Dedifferentiated amniotic fluid mesenchymal stem cell (primary cell): Measurements from ENCODE around the gene RNF126.
"Not testable (repeated sequence)": the region's sequence is repeated elsewhere in the genome, so short reads cannot be mapped to it uniquely, and the experiment has no call there.

ENCODE experiments used
- DNase-seq: peaks from one replicate; pipeline ENCODE4 v3.0.0-alpha.2; 2016; ENCODE audit errors: extremely low spot score

Gene RNF126

GRCh38 chr19:646779-647565 lies 16.0 kb downstream of the RNF126 start:
- no peak for DNase-seq

GRCh38 chr19:645912-646778 lies 16.9 kb downstream of the RNF126 start:
- DNase-seq = no peak

- no peak for DNase-seq
Measured at GRCh38 chr19:644789-645188, 18.2 kb downstream of the RNF126 start.

GRCh38 chr19:644363-644762 lies 18.7 kb downstream of the RNF126 start:
- no peak for DNase-seq

GRCh38 chr19:643736-644135 lies 19.3 kb downstream of the RNF126 start:
- no peak for DNase-seq

GRCh38 chr19:642767-643727 lies 20.0 kb downstream of the RNF126 start:
- no peak for DNase-seq

- no peak for DNase-seq
Measured at GRCh38 chr19:641702-642101, 21.3 kb downstream of the RNF126 start.

- DNase-seq = no peak
Measured at GRCh38 chr19:640606-641189, 22.3 kb downstream of the RNF126 start.

GRCh38 chr19:640161-640558 lies 22.9 kb downstream of the RNF126 start:
- no peak for DNase-seq

- peak; percentile 60 for DNase-seq
Measured at GRCh38 chr19:639253-640160, 23.5 kb downstream of the RNF126 start, which contains the start of gene FGF22. Gene FGF22 (plus strand): TSS chr19:639879. CDS start chr19:639926, 47 bp downstream.

- DNase-seq = no peak
Measured at GRCh38 chr19:638906-639252, 24.1 kb downstream of the RNF126 start.

- DNase-seq = no peak
Measured at GRCh38 chr19:634975-635652, 27.9 kb downstream of the RNF126 start.

GRCh38 chr19:633786-634639 lies 29.0 kb downstream of the RNF126 start:
- DNase-seq = no peak

- peak; percentile 98 for DNase-seq
Measured at GRCh38 chr19:633068-633785, 29.8 kb downstream of the RNF126 start, which contains the start of gene POLRMT. Gene POLRMT (minus strand): TSS chr19:633537. CDS start chr19:633512, 25 bp downstream.

GRCh38 chr19:632579-633067 lies 30.4 kb downstream of the RNF126 start:
- DNase-seq = no peak

- DNase-seq = no peak
Measured at GRCh38 chr19:629961-630714, 32.9 kb downstream of the RNF126 start.

GRCh38 chr19:629515-629914 lies 33.5 kb downstream of the RNF126 start:
- DNase-seq = not testable (repeated sequence)
